HG02852 (cell line): ENCODE data around the gene STK24.

Experiments
- ATAC-seq: cut with Tn5 transposase; IDR thresholded peaks from one replicate; pipeline ENCODE4 v1.9.1; 2021; ENCODE audit warnings: mild to moderate bottlenecking, moderate library complexity; ENCODE audit not compliant: unreplicated experiment

The STK24 gene

GRCh38 chr13:98535501-98536354 lies 41.2 kb downstream of the STK24 start:
- no peak for ATAC-seq

GRCh38 chr13:98534821-98535220 lies 42.1 kb downstream of the STK24 start:
- no peak for ATAC-seq

DNA sequence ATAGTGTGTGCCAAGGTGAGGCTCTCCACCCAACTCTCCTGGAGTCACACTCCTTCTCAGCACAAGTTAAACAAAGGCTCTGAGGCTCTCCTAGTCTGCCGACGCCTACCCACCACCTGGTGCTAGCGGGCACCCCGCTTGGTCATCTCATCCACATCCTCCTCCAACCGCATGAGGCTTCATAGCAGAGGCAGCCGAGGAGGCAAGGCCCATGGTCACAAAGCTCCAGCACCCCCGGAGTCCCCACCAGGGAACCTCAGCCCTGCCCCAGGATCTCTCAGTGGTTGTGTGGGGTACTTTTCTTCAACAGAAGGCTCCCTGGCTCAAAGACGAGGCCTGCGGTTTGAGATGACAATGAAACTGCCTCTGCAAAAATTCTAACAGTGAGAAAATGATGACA lies 43.0 kb downstream of the STK24 start:
- no peak for ATAC-seq

DNA sequence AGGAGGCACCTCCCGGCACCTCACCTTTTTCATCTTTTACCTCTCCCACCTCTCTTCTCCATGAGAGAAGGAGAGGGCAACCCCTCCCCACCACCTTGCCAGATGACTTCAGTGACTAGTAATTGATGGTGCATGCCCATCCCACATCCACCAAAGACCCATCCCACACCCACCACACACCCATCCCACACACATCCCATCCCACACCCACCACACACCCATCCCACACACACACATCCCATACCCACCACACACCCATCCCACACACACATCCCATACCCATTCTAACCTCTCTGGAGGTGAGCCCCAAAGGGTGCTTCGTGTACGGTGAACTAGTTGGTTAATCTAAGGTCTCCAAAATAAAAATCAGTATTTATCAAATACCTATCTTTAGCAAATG lies 44.7 kb downstream of the STK24 start:
- ATAC-seq: no peak

GRCh38 chr13:98530217-98530616 lies 46.7 kb downstream of the STK24 start:
- ATAC-seq: no peak

- ATAC-seq: no peak
Observed at GRCh38 chr13:98529171-98529570, 47.7 kb downstream of the STK24 start.

DNA sequence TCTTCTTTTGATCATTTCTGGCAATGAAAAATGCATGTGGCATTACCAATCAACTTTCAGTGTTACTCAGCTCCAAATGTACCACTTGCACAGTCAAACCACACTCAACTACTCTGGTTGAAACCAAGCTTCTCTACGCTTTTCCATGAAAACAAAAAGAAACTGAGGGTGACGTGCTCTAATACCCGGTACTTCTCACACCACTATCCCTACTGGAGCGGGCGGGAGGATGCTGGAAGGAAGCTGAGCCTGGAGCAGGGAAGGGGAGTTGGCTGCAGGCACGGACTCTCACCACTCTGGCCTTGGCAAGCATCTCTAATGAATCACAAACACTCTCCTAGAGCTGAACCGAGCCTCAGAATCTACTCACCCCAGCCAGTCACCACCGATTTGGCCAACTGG lies 48.2 kb downstream of the STK24 start:
- no peak for ATAC-seq

DNA sequence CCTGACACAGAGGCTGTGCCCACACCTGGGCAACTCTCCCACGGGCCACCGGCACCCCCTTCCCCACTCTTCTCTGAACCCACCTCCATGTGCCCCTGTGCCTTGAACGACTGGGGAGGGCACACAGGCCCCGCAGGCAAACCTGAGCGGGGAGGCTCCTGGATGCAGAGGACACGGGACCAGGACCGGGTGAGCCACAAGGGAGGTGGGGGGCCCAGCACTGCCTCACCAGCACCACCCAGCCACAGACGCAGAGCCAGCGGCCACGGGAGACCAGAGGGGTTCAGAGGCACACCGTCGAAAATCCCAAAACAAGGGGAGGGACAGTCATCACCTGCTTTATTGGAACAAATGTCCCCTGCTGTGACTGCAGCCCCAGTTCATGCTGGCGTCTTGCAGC lies 49.4 kb downstream of the STK24 start:
- ATAC-seq: no peak

DNA sequence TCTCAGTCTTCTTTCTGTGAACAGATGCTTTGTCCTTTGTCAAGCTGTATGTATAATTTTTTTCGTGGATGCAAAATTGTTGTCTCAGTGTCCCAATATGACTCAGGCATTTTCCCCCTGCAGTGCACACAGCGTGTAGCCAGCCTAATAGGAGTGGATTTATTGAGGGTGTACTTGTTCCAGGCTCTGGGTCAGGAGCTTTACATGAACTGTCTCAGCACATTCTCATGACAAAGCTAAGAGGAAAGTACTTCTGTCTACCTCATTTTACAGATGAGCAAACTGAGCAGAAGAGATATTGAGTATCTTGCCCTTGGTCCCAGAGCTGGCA lies 50.8 kb downstream of the STK24 start:
- peak; percentile 38 for ATAC-seq

- ATAC-seq: peak; percentile 41
Observed at GRCh38 chr13:98525456-98526181, 51.3 kb downstream of the STK24 start.

DNA sequence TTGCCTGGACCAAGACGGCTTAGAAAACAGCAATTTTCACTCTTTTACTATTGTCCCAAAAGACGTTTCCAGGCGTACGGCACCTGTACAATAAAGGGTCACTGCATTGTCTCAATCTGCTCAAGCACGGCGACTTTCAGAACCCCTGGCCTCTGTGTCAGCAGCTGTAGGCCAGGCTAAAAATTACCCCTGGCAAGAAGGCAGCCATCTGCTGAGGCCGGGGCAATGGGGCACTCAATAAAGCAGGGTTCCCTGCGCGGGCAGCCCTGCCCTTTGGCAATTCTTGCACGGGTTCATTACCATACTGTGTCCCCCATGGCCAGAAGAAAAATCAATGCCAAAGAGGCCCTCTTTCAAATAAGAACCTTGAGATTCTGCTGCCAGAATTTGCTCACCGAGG lies 52.1 kb downstream of the STK24 start:
- ATAC-seq: no peak

DNA sequence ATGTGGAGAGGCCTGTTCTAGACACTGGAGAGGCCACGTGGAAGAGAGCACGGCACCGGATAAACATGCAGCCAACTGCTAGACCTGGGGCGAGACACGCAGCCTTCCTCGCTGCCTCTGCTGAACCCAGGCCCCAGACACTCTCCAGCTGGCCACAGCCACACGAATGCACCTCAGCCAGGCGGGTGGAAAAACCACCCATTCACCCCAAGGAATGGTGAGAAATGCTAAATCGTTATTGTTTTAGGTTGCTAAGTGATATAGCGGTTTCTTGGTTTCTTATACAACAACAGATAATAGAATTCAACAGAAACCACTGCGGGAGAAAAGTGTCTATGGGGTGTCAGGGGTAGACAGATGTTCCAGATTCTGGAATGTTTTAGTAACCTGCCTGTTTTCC lies 52.5 kb downstream of the STK24 start:
- no peak for ATAC-seq

- ATAC-seq: peak; percentile 55
Observed at GRCh38 chr13:98523455-98524102, 53.3 kb downstream of the STK24 start.

DNA sequence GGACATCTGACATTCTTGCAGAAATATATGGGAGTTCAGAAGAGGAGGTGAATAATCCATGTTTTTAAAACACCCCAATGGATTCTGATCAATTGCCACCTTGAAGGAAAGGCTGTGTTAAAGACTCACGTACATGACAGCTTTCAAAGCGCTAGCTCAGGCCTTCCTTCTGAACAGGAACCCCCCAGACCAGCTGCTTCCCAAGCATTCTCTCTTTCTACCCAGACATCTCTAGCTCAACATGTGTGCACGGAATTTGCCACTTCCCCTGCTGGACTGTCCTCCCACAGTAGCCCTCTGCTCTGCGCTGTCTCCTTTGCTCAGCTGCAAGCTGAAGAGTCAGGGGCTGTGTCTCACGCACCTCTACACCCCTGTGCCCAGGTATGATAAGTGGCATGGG lies 54.5 kb downstream of the STK24 start:
- ATAC-seq: no peak

GRCh38 chr13:98521461-98522247 lies 55.3 kb downstream of the STK24 start:
- no peak for ATAC-seq

DNA sequence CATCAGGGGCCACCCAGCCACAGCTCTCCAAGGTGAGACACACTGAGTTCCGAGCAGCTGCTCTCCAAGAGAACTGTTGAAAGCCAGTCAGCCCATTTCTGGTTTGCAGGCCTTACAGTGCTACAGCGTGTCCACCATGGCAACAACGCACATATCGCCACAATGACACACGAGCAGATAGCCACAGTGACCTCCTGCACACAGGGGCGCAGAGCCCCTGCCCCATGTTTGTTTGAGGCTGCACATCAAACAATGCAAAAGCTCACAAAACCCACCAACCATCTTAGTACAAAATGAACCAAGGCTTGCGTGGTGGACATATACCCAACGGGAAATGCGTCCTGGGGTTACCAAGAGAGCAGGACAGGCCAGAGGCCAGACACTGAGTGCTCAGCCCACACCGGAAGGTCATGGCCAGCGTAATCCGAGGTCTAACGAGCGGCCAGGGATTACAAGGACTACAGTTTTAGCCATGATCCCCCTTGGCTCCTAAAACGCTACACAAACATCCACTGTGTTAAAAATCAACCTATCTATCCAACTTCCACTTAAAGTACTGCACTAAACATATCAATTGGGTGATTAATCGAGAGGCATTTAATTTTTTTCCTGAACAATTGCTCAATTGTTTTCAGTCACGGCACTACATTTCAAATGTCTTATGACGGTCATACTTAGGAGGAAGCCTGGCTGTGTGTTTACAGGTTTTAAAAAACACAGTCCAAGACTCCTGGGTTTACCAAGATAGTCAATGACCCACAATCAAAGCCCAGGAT lies 56.0 kb downstream of the STK24 start:
- no peak for ATAC-seq

DNA sequence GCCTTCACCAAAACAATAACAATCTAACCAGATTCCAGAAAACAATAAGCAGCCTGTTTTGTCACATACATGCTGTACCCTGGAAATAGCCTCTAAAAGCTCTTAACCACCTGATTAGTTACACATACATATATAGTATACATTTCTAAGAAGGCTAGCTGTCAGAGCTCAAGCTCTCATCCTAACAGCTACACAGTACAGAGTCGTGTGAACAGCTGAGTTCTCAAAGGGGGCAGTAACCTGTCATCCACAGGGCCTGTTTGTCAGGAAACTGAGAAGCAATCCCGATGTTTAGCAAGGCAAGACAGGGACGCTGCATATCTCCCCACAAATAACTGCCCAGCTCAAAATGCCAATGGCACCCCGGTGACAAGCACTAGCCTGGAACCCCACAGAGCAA lies 56.9 kb downstream of the STK24 start:
- ATAC-seq: no peak

DNA sequence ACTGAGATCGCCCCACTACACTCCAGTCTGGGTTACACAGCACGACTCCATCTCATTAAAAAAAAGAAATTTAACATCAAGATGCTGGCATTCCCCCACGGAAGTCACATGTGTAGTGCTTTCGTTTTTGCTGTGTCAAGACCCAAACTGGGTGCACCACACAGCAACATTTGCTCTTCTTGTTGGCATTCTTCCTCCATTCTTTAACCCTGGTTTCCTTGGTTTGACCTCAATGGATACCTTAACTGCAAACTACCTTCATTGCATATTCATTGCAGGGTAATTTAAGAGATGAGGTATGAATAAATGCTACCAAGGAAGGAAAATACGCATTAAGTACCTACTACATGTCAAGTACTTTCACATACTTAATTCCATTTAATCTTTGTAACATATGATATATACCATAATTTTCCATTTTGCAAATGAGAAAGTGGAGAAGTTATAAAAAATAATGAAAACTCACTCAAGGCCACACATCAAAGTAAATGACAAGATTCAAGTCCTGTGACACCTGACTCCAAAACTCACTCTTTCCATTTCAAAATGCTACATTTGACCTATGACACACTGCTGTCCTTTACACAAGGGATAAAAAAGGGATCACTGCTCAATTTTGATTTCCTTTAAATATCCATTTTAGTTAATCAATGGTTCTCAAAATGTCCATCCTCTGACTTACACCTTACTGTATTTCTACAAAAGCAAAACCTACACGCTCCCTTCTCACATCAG lies 59.2 kb downstream of the STK24 start:
- peak; percentile 27 for ATAC-seq

GRCh38 chr13:98515818-98516465 lies 61.0 kb downstream of the STK24 start:
- no peak for ATAC-seq
